A549 (cell line): ENCODE results near the gene ARL4A. TPM values are rescaled to one million over a fixed set of nuclear protein-coding genes. Genes with fewer than 3 reads are reported as not detected.

ENCODE experiments used
- BCL3 ChIP-seq: fragments of >200 bp; sonication (Bioruptor Twin); formaldehyde crosslinking; IDR thresholded peaks from 3 replicates; pipeline ENCODE4 v1.6.1; 2016
- BHLHE40 ChIP-seq: IDR thresholded peaks from 2 replicates; pipeline ENCODE4 v1.6.1; 2012; ENCODE audit warnings: low read depth, low read length, inconsistent platforms
- CHD4 ChIP-seq: fragments of 200-600 bp; sonication (generic); IDR thresholded peaks from 2 replicates; pipeline ENCODE4 v1.6.1; 2016; ENCODE audit warnings: antibody characterized with exemption, mild to moderate bottlenecking, borderline replicate concordance
- EHF ChIP-seq: fragments of 250-450 bp; sonication (Bioruptor Pico); IDR thresholded peaks from 2 replicates; pipeline ENCODE4 v1.5.0; 2020; ENCODE audit warnings: mild to moderate bottlenecking
- EHMT2 ChIP-seq: fragments of 200-600 bp; sonication (generic); IDR thresholded peaks from 2 replicates; pipeline ENCODE4 v1.6.1; 2016; ENCODE audit warnings: antibody characterized with exemption, low read depth, mild to moderate bottlenecking, moderate library complexity
- EP300 ChIP-seq, 2 experiments: fragments of >200 bp; sonication (Bioruptor Twin); formaldehyde crosslinking; IDR thresholded peaks; 2 replicates in 1 of 2; 3 replicates in 1 of 2; pipeline ENCODE4 v1.6.1; 2016 to 2017
- FOSL2 ChIP-seq, 2 experiments: fragments of 450-650 bp in 1 of 2; fragments of >200 bp in 1 of 2; sonication (Bioruptor Twin) in 1 of 2; formaldehyde crosslinking; IDR thresholded peaks; 2 replicates each; pipeline versions ENCODE4 v1.5.0 to v1.6.1; 2016 to 2020; ENCODE audit warnings: mild to moderate bottlenecking in 1 of 2, moderate library complexity in 1 of 2
- GATA3 ChIP-seq: IDR thresholded peaks from 2 replicates; pipeline ENCODE4 v1.6.1; 2012; ENCODE audit warnings: borderline replicate concordance
- HES2 ChIP-seq: fragments of >200 bp; sonication (Bioruptor Twin); formaldehyde crosslinking; IDR thresholded peaks from 2 replicates; pipeline ENCODE4 v1.6.1; 2016
- HMGXB4 ChIP-seq: fragments of 250-450 bp; sonication (Bioruptor Pico); IDR thresholded peaks from 2 replicates; pipeline ENCODE4 v1.5.0; 2021; ENCODE audit warnings: mild to moderate bottlenecking, moderate library complexity, borderline replicate concordance
- HOXA7 ChIP-seq: fragments of 250-450 bp; sonication (Bioruptor Pico); IDR thresholded peaks from 2 replicates; pipeline ENCODE4 v1.5.0; 2020; ENCODE audit warnings: mild to moderate bottlenecking, moderate library complexity
- HOXB13 ChIP-seq: fragments of 250-450 bp; sonication (Bioruptor Pico); IDR thresholded peaks from 2 replicates; pipeline ENCODE4 v1.5.0; 2020; ENCODE audit warnings: low read depth, mild to moderate bottlenecking, moderate library complexity
- NFE2L2 ChIP-seq: fragments of 150-350 bp; conservative IDR thresholded peaks from 2 replicates; pipeline ENCODE4 v1.6.1; 2014; ENCODE audit warnings: low read length
- NPAS2 ChIP-seq: fragments of 250-450 bp; sonication (Bioruptor Pico); IDR thresholded peaks from 2 replicates; pipeline ENCODE4 v1.8.0; 2022; ENCODE audit warnings: mild to moderate bottlenecking, moderate library complexity, borderline replicate concordance
- NR3C1 ChIP-seq: fragments of >200 bp; sonication (Bioruptor Twin); formaldehyde crosslinking; IDR thresholded peaks from 3 replicates; pipeline ENCODE4 v1.6.1; 2017
- PHF8 ChIP-seq: fragments of 200-600 bp; sonication (generic); IDR thresholded peaks from 2 replicates; pipeline ENCODE4 v1.6.1; 2016; ENCODE audit warnings: low read depth, mild to moderate bottlenecking, antibody characterized with exemption, moderate library complexity, borderline replicate concordance
- POLR2A ChIP-seq: IDR thresholded peaks from 2 replicates; pipeline ENCODE4 v1.6.1; 2012; ENCODE audit warnings: mild to moderate bottlenecking, low read length
- POLR2AphosphoS2 ChIP-seq: conservative IDR thresholded peaks from 2 replicates; pipeline ENCODE4 v1.6.1; 2012; ENCODE audit warnings: low read length, improper control_type of control experiment, inconsistent platforms
- RAD21 ChIP-seq, 2 experiments: fragments of >200 bp in 1 of 2; sonication (Bioruptor Twin) in 1 of 2; formaldehyde crosslinking in 1 of 2; IDR thresholded peaks in 1 of 2; conservative IDR thresholded peaks in 1 of 2; 2 replicates in 1 of 2; 3 replicates in 1 of 2; pipeline ENCODE4 v1.6.1; 2012 to 2018; ENCODE audit warnings: inconsistent platforms in 1 of 2
- RARB ChIP-seq: fragments of 250-450 bp; sonication (Bioruptor Pico); IDR thresholded peaks from 2 replicates; pipeline ENCODE4 v1.8.0; 2021; ENCODE audit warnings: mild to moderate bottlenecking, moderate library complexity
- RCOR1 ChIP-seq: fragments of 150-350 bp; IDR thresholded peaks from 2 replicates; pipeline ENCODE4 v1.6.1; 2014; ENCODE audit warnings: antibody characterized with exemption, low read length, low read depth
- REST ChIP-seq: fragments of 200-600 bp; sonication (generic); IDR thresholded peaks from 2 replicates; pipeline ENCODE4 v1.6.1; 2016; ENCODE audit warnings: antibody characterized with exemption, mild to moderate bottlenecking, moderate library complexity
- TP53 ChIP-seq: fragments of 250-450 bp; sonication (Bioruptor Pico); IDR thresholded peaks from 2 replicates; pipeline ENCODE4 v1.5.0; 2021; ENCODE audit warnings: mild to moderate bottlenecking, moderate library complexity
- ZNF302 ChIP-seq: fragments of 250-450 bp; sonication (Bioruptor Pico); IDR thresholded peaks from 2 replicates; pipeline ENCODE4 v1.9.0; 2021; ENCODE audit warnings: inconsistent platforms, mild to moderate bottlenecking, moderate library complexity
- ZSCAN20 ChIP-seq: fragments of 250-450 bp; sonication (Bioruptor Pico); IDR thresholded peaks from 2 replicates; pipeline ENCODE4 v1.8.0; 2022; ENCODE audit warnings: mild to moderate bottlenecking, moderate library complexity
- polyA plus RNA-seq, 4 experiments: library from polyadenylated mRNA; depleted of rRNA in 3 of 4; stranded (reverse); fragments of >200 nt; fragmentation: RNase III in 1 of 4; extraction: RNeasy Plus Mini Kit Qiagen cat#74134 plus additional on column Dnase treatment in 1 of 4; gene quantifications; 2 replicates in 3 of 4; 3 replicates in 1 of 4; pipeline ENCODE4 v1.2.3, GENCODE V29; 2011 to 2017
- TF ChIP-seq, protein P1 (sequence below): fragments of 150-350 bp; IDR thresholded peaks from 2 replicates; pipeline ENCODE4 v1.6.1; 2014; ENCODE audit warnings: low read depth, mild to moderate bottlenecking, low read length
- TF ChIP-seq, protein P2 (sequence below): fragments of 250-450 bp; sonication (Bioruptor Pico); IDR thresholded peaks from 2 replicates; pipeline ENCODE4 v1.5.0; 2020; ENCODE audit warnings: low read depth, mild to moderate bottlenecking, moderate library complexity
- TF ChIP-seq, protein P3 (sequence below): IDR thresholded peaks from 2 replicates; pipeline ENCODE4 v1.6.1; 2012; ENCODE audit warnings: low read depth, borderline replicate concordance

ARL4A gene
- polyA plus RNA-seq, 2 of the 4 experiments (the other 2 are of a cell fraction) = 51.9 to 76.1 TPM

GRCh38 chr7:12686234-12686890, 1.1 kb upstream of the ARL4A start (continued):
- TF ChIP-seq PHF8 (no peak), RARB (CRISPR knock-in tag) (peak; percentile 77; the same call in 1 of the 2 replicates), FOSL2 (IDR thresholded peaks at IDR 0.05) (no peak), FOSL2 (CRISPR knock-in tag; IDR thresholded peaks at IDR 0.05) (peak; percentile 59), HMGXB4 (CRISPR knock-in tag) (no peak), NFE2L2 (no peak), NPAS2 (peak; percentile 82; the same call in 1 of the 2 replicates), NR3C1 (no peak), EHF (CRISPR knock-in tag) (no peak), EHMT2 (no peak), CHD4 (no peak), POLR2AphosphoS2 (no peak), REST (no peak; the same call in 1 of the 2 replicates), RAD21 (conservative IDR thresholded peaks at IDR 0.05 in 1 of 2, IDR thresholded peaks at IDR 0.05 in 1 of 2) (peak; percentile 19 to 38; a peak in 3 of 5 replicates), TP53 (CRISPR knock-in tag) (0 out of 2 replicates have a peak, but pooled peaks have one; percentile 15), HOXB13 (CRISPR knock-in tag) (no peak), HOXA7 (CRISPR knock-in tag) (no peak; the same call in 1 of the 2 replicates), HES2 (no peak), BHLHE40 (peak; percentile 76), ZSCAN20 (CRISPR knock-in tag) (no peak), GATA3 (peak; percentile 84), BCL3 (no peak; the same call in 1 of the 3 replicates), ZNF302 (CRISPR knock-in tag) (no peak), EP300 (IDR thresholded peaks at IDR 0.05) (peak in 1 of 2 experiments; percentile 65; a peak in 2 of 5 replicates), POLR2A (peak; percentile 51), RCOR1 (no peak)
- TF ChIP-seq, protein P1, sequence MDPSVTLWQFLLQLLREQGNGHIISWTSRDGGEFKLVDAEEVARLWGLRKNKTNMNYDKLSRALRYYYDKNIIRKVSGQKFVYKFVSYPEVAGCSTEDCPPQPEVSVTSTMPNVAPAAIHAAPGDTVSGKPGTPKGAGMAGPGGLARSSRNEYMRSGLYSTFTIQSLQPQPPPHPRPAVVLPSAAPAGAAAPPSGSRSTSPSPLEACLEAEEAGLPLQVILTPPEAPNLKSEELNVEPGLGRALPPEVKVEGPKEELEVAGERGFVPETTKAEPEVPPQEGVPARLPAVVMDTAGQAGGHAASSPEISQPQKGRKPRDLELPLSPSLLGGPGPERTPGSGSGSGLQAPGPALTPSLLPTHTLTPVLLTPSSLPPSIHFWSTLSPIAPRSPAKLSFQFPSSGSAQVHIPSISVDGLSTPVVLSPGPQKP = 0 out of 2 replicates have a peak, but pooled peaks have one; percentile 25
- TF ChIP-seq, protein P2, sequence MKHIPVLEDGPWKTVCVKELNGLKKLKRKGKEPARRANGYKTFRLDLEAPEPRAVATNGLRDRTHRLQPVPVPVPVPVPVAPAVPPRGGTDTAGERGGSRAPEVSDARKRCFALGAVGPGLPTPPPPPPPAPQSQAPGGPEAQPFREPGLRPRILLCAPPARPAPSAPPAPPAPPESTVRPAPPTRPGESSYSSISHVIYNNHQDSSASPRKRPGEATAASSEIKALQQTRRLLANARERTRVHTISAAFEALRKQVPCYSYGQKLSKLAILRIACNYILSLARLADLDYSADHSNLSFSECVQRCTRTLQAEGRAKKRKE = no peak
- TF ChIP-seq, protein P3, sequence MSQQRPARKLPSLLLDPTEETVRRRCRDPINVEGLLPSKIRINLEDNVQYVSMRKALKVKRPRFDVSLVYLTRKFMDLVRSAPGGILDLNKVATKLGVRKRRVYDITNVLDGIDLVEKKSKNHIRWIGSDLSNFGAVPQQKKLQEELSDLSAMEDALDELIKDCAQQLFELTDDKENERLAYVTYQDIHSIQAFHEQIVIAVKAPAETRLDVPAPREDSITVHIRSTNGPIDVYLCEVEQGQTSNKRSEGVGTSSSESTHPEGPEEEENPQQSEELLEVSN = peak; percentile 60
